ENCODE results near the gene KRTAP19-8.

KRTAP19-8 gene

DNA sequence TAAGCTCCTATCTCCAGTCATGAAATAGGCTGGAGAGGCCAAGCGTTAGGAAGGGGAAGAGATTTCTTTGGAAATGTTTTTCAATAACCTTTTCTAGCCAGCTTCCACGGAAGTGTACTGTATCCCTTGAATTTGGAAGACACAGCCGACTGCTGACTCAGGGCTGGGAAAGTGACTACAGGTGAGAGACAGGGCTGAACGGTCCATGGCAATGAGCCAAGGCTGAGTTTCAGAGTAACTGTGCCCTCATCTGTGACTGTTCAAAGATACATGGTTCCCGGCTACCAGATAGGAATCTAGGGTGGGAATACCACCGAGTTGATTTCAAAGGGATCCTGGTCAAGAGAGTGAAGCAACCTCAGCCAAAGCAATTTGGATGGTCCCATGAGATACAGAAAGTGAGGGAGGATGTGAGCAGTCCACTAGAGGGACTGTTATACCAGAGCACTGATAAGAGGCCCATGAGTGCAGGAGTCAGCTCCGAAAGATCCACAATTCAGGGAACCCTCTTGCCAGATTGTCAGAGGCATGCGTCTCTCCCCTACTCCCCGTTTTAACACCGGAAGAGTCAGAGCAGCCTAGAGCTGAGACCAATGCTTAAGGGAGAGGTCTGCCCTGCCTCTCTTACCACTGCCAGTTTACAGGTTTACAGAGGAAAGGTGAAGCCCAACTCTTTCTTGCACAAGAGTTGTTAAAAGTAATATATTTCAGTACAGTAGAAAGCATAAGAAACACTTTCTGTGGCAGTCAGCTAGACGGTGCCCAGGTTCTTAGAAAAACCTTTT, 3.2 kb upstream of the KRTAP19-8 start:
- TF ChIP-seq, protein P1, sequence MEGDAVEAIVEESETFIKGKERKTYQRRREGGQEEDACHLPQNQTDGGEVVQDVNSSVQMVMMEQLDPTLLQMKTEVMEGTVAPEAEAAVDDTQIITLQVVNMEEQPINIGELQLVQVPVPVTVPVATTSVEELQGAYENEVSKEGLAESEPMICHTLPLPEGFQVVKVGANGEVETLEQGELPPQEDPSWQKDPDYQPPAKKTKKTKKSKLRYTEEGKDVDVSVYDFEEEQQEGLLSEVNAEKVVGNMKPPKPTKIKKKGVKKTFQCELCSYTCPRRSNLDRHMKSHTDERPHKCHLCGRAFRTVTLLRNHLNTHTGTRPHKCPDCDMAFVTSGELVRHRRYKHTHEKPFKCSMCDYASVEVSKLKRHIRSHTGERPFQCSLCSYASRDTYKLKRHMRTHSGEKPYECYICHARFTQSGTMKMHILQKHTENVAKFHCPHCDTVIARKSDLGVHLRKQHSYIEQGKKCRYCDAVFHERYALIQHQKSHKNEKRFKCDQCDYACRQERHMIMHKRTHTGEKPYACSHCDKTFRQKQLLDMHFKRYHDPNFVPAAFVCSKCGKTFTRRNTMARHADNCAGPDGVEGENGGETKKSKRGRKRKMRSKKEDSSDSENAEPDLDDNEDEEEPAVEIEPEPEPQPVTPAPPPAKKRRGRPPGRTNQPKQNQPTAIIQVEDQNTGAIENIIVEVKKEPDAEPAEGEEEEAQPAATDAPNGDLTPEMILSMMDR (conservative IDR thresholded peaks at IDR 0.05; ENCODE audit: low read length) = no peak
- DNase-seq (ENCODE audit: low read depth) = no peak
- no peak overlapping the region for H3K4me3 ChIP-seq (ENCODE audit: low read length)

DNA sequence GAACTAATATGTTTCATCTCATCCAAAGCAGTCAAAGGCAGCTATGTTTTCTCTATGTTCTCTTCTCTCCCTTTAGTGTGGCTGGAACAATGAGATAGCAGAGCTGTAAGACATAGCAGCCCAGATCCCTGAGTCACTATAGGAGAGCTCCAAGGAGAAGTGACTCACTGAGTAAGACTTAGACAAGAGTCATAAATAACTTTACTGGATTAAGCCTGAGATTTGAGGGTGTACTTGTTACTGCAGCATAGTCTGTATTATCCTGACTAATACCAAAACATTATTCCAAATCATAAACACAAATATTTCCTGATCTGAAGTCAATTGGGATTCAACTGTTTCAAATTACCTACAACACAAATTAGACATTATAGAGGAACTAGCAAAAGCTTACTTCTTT, 3.9 kb downstream of the KRTAP19-8 start:
- no peak overlapping the region for H3K4me3 ChIP-seq (ENCODE audit: low read length)
- no peak for DNase-seq (ENCODE audit: low read depth)
- TF ChIP-seq, protein P1 (conservative IDR thresholded peaks at IDR 0.05; ENCODE audit: low read length) = no peak

DNA sequence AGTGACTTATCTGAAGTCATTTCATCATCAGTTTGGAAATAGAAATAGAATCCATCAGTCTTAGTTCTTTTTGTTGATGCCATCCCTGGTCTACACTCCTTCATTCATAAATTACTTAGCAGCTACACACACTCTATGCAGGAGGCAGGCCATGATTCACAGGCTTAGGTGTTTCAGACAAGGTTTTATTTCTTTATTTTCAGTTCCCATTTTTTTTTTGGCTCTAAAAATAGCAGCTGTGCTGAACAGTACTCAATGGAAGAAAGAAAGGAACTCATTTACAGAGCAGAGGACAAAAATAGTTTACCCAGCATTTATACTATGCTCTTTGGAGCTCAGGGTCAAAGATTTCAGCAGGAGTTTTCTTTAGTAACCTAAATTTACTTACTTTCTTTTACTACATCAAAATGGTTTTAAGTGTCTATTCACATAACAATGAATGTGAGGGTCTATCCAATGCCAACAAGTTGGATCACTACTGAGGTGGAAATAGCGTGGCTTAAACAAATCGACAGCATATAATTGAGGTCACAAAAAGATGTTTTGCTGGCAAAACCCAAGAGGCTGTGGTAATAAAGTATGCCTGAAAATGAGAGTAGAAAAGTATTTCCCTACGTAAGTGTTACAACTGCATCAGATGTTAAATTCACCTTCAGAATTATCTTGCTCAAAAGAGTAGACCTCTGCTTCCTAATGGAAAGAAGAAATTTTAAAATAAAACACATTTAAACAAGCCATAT, 7.7 kb downstream of the KRTAP19-8 start:
- H3K4me3 ChIP-seq (ENCODE audit: low read length) = no peak overlapping the region
- TF ChIP-seq, protein P1 (conservative IDR thresholded peaks at IDR 0.05; ENCODE audit: low read length) = no peak
- DNase-seq (ENCODE audit: low read depth) = no peak

DNA sequence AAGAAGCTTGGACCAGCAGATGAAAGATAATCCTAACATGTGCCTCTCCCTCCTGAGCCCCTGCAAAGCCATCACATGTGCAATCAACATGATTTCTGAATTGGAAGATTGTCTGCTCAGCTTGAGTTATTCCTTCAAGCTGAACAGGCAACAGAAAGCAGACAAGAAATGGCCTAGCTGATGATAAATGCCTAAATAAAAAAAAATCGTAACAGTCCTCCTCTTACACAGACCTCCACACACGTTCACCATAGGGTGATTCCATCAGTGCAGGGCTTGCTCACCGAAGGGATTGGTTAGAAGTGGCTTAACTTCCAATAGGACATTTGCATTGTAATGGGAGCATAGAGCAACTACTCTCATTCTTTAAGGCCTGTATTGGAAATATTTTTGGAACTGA, 14.6 kb downstream of the KRTAP19-8 start:
- H3K4me3 ChIP-seq (ENCODE audit: low read length) = no peak overlapping the region
- DNase-seq (ENCODE audit: low read depth) = no peak
- TF ChIP-seq, protein P1 (conservative IDR thresholded peaks at IDR 0.05; ENCODE audit: low read length) = no peak

DNA sequence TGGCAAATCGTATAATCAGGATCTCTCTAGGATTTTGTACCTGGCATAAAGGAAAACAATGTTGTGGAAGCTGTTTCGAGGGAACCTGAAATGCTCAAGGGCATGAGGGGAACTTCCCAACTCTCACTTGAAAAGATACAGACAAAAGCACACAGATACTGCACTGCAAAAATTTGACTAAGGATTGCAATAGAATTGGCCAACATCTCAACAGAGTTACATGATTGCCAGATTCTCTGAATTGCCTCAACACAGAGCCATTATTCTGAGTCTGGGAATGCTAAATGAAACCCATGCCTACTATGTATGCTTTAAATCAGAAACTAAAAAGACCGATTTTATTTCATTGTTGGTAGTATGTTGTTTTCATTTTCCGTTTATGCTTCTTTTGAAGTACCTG, 16.0 kb downstream of the KRTAP19-8 start:
- no peak for DNase-seq (ENCODE audit: low read depth)
- TF ChIP-seq, protein P1 (conservative IDR thresholded peaks at IDR 0.05; ENCODE audit: low read length) = no peak
- H3K4me3 ChIP-seq (ENCODE audit: low read length) = no peak overlapping the region

DNA sequence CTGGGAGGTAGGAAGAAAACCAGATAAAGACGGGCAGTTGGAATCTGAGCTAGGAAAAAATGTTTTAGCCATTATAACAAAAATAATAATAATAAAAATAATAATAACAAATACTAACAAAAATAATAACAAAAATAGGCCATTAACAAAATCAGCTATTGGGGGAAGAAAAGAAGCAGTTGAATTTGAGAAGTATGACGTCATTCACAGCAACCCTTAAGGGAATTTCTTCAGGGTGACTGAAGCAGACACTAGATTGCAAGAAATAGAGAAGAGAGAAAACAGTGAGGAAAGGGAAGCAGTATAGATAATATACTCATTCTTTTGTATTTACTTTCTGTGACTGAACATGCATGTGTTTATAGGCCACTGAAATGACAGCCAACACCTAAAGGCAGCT, 20.0 kb downstream of the KRTAP19-8 start:
- no peak for DNase-seq (ENCODE audit: low read depth)

More for the DNA sequence above, 20.0 kb downstream of the KRTAP19-8 start:
- TF ChIP-seq, protein P1 (conservative IDR thresholded peaks at IDR 0.05; ENCODE audit: low read length) = no peak
- no peak overlapping the region for H3K4me3 ChIP-seq (ENCODE audit: low read length)

Measured in AG10803 (cell line).